CD14-positive monocyte (primary cell): ENCODE results near the gene WDR91. TPM values are rescaled to one million over a fixed set of nuclear protein-coding genes. Genes with fewer than 3 reads are reported as not detected.
"Not testable (repeated sequence)": the region's sequence is repeated elsewhere in the genome, so short reads cannot be mapped to it uniquely, and the experiment has no call there.

Experiments
- DNase-seq, 3 donors: peaks; one replicate each; pipeline ENCODE4 v3.0.0-alpha.2; 2011 to 2022
- H2AFZ ChIP-seq: 2 replicates; pipeline ENCODE4 v1.6.0; 2012; ENCODE audit warnings: mild to moderate bottlenecking, low read depth, low read length, inconsistent platforms; ENCODE audit not compliant: insufficient read depth, poor library complexity, severe bottlenecking
- H3K27ac ChIP-seq, 2 donors: 1 replicate in 1 of 2; 2 replicates in 1 of 2; pipeline ENCODE4 v1.5.1; 2012 to 2013; ENCODE audit warnings: low read length in 2 of 2, control low read depth in 1 of 2, inconsistent platforms in 1 of 2, low read depth in 1 of 2, mild to moderate bottlenecking in 1 of 2
- H3K27me3 ChIP-seq, 2 donors: one replicate each; pipeline versions ENCODE4 v1.6.0 to v1.6.1; 2011 to 2013; ENCODE audit warnings: low read length in 2 of 2; ENCODE audit not compliant: control insufficient read depth in 2 of 2, insufficient read depth in 2 of 2
- H3K36me3 ChIP-seq, 2 donors: replicated peaks in 1 of 2; 1 replicate in 1 of 2; 2 replicates in 1 of 2; pipeline versions ENCODE4 v1.5.1 to v1.6.1; 2012 to 2013; ENCODE audit warnings: low read length in 2 of 2, control low read depth in 1 of 2, inconsistent platforms in 1 of 2, mild to moderate bottlenecking in 1 of 2; ENCODE audit not compliant: insufficient read depth in 2 of 2, control insufficient read depth in 1 of 2
- H3K4me1 ChIP-seq, 2 donors: 1 replicate in 1 of 2; 2 replicates in 1 of 2; pipeline versions ENCODE4 v1.5.1 to v1.6.1; 2012 to 2013; ENCODE audit warnings: low read length in 2 of 2, control low read depth in 1 of 2, inconsistent platforms in 1 of 2, mild to moderate bottlenecking in 1 of 2, moderate library complexity in 1 of 2; ENCODE audit not compliant: insufficient read depth in 2 of 2, control insufficient read depth in 1 of 2
- H3K4me2 ChIP-seq: replicated peaks from 2 replicates; pipeline ENCODE3; 2012; ENCODE audit warnings: low read length, moderate library complexity, mild to moderate bottlenecking; ENCODE audit not compliant: poor library complexity, severe bottlenecking; ENCODE audit errors: extremely low read depth
- H3K4me3 ChIP-seq, 3 experiments: fragments of 200-600 bp in 1 of 3; sonication (generic) in 1 of 3; replicated peaks in 1 of 3; 1 replicate in 2 of 3; 2 replicates in 1 of 3; pipeline ENCODE4 v1.5.1; 2011 to 2013; ENCODE audit warnings: low read length in 3 of 3, mild to moderate bottlenecking in 3 of 3, control low read depth in 2 of 3, low read depth in 2 of 3, inconsistent platforms in 1 of 3, moderate library complexity in 1 of 3
- H3K79me2 ChIP-seq: 2 replicates; pipeline ENCODE4 v1.6.0; 2012; ENCODE audit warnings: mild to moderate bottlenecking, control low read depth, inconsistent platforms, low read length, moderate library complexity; ENCODE audit not compliant: insufficient read depth
- H3K9ac ChIP-seq: 2 replicates; pipeline ENCODE4 v1.6.0; 2017; ENCODE audit warnings: low read length, mild to moderate bottlenecking; ENCODE audit not compliant: insufficient read depth, poor library complexity, severe bottlenecking
- H3K9me3 ChIP-seq, 2 donors: replicated peaks in 1 of 2; 1 replicate in 1 of 2; 2 replicates in 1 of 2; pipeline versions ENCODE4 v1.5.1 to v1.6.1; 2012 to 2013; ENCODE audit warnings: low read length in 2 of 2, control low read depth in 1 of 2; ENCODE audit not compliant: control insufficient read depth in 1 of 2, insufficient read depth in 1 of 2
- H4K20me1 ChIP-seq: 2 replicates; pipeline ENCODE4 v1.6.0; 2012; ENCODE audit warnings: mild to moderate bottlenecking, low read length, control low read depth, moderate library complexity; ENCODE audit not compliant: insufficient read depth
- H3K27ac Mint-ChIP-seq, 7 donors: one replicate each; pipeline ENCODE4 v1.8.0; 2020; ENCODE audit warnings: mild to moderate bottlenecking in 7 of 7, mixed read lengths in 7 of 7, moderate library complexity in 6 of 7, inconsistent platforms in 2 of 7
- H3K27me3 Mint-ChIP-seq, 3 donors: one replicate each; pipeline ENCODE4 v1.8.0; 2021 to 2022; ENCODE audit warnings: low read depth in 3 of 3, mild to moderate bottlenecking in 3 of 3, mixed read lengths in 3 of 3, moderate library complexity in 3 of 3, inconsistent platforms in 1 of 3
- H3K36me3 Mint-ChIP-seq, 2 donors: one replicate each; pipeline ENCODE4 v1.8.0; 2020; ENCODE audit warnings: mixed read lengths in 2 of 2, inconsistent platforms in 1 of 2, mild to moderate bottlenecking in 1 of 2
- H3K4me1 Mint-ChIP-seq: one replicate; pipeline ENCODE4 v1.8.0; 2020; ENCODE audit warnings: mild to moderate bottlenecking, mixed read lengths
- H3K4me3 Mint-ChIP-seq, 2 donors: one replicate each; pipeline ENCODE4 v1.8.0; 2020; ENCODE audit warnings: mild to moderate bottlenecking in 2 of 2, mixed read lengths in 2 of 2, moderate library complexity in 1 of 2
- H3K9me3 Mint-ChIP-seq, 7 donors: one replicate each; pipeline ENCODE4 v1.8.0; 2020 to 2022; ENCODE audit warnings: mixed read lengths in 7 of 7, mild to moderate bottlenecking in 6 of 7, moderate library complexity in 6 of 7, inconsistent platforms in 2 of 7
- WGBS: methylation state at CpG from one replicate; pipeline ENCODE4 v1.1.5; 2013; ENCODE audit warnings: missing lambda C conversion rate; ENCODE audit not compliant: insufficient coverage; 5-methylcytosine and 5-hydroxymethylcytosine counted together
- intact Hi-C, 2 donors: fragments of 100-400 bp; cut with micrococcal nuclease; formaldehyde crosslinking; loops; one replicate each; pipeline versions ENCODE4 v1.15.0 to v1.15.1; 2023
- polyA plus RNA-seq, 3 donors: library from polyadenylated mRNA; depleted of rRNA in 1 of 3; unstranded in 2 of 3; stranded (reverse) in 1 of 3; fragments of 300-500 nt in 2 of 3; fragments of >200 nt in 1 of 3; fragmentation: Illumina TruSeq in 2 of 3; gene quantifications; 1 replicate in 2 of 3; 2 replicates in 1 of 3; pipeline ENCODE4 v1.2.3, GENCODE V29; 2012 to 2021
- TF ChIP-seq, protein P1 (sequence below): fragments of 200-600 bp; IDR thresholded peaks from one replicate; pipeline ENCODE4 v1.8.0; 2022; ENCODE audit warnings: antibody characterized with exemption, mild to moderate bottlenecking

The WDR91 gene
- polyA plus RNA-seq, 3 donors: 2.5 to 35.0 (median 3.9) TPM

DNA sequence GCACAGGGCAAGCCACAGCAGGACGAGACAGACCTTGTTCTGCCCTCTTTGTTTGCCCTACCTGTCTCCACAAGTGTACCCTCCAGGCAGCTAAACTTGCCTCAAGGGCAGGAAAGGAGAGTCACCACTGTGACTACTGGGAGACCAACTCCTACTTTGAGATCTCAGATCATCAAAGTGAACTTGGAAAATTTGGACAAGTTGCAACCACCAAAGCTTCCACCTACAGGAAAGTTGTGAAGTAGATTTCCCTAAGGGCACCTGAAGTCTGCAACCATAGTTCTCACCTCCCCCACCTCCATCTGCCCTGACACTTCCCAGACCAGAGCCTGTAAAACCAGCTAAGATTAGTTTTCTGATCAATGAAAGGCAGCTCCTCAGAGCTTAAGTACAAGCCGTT is 2.5 kb upstream of the WDR91 start:
- no peaks in the 10 kb centered on the region for H3K27me3 ChIP-seq
- no peaks in the 10 kb centered on the region for H3K36me3 ChIP-seq
- H3K79me2 ChIP-seq: peaks cover 4% of the 10 kb centered on the region
- no peaks in the 10 kb centered on the region for H3K9me3 ChIP-seq
- H3K27ac ChIP-seq: no peak overlapping the region
- no peak overlapping the region for H3K4me2 ChIP-seq
- intact Hi-C loops: loop anchor here (5.0 kb wide), 2 partner anchors 42 to 67 kb away; partner anchors contain the start of genes CYREN (in 1 of the 2) and TMEM140 (in 1 of the 2)
- Mint-ChIP-seq H3K27ac (no peak overlapping the region), H3K36me3 (no peaks in the 10 kb centered on the region), H3K4me1 (peaks cover 24% of the 10 kb centered on the region), H3K27me3 (peaks cover 1 to 7% (median 3%) of the 10 kb centered on the region in 3 donors), H3K9me3 (no peaks in the 10 kb centered on the region), H3K4me3 (no peak overlapping the region)
- no peaks in the 10 kb centered on the region for H4K20me1 ChIP-seq
- no peak overlapping the region for H2AFZ ChIP-seq
- no peak overlapping the region for H3K9ac ChIP-seq
- DNase-seq: no peak
- WGBS: 88% methylated on average over 2 of the region's 2 CpGs
- no peak overlapping the region for H3K4me3 ChIP-seq
- TF ChIP-seq, protein P1, sequence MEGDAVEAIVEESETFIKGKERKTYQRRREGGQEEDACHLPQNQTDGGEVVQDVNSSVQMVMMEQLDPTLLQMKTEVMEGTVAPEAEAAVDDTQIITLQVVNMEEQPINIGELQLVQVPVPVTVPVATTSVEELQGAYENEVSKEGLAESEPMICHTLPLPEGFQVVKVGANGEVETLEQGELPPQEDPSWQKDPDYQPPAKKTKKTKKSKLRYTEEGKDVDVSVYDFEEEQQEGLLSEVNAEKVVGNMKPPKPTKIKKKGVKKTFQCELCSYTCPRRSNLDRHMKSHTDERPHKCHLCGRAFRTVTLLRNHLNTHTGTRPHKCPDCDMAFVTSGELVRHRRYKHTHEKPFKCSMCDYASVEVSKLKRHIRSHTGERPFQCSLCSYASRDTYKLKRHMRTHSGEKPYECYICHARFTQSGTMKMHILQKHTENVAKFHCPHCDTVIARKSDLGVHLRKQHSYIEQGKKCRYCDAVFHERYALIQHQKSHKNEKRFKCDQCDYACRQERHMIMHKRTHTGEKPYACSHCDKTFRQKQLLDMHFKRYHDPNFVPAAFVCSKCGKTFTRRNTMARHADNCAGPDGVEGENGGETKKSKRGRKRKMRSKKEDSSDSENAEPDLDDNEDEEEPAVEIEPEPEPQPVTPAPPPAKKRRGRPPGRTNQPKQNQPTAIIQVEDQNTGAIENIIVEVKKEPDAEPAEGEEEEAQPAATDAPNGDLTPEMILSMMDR: no peak
- peaks cover 22 to 26% of the 10 kb centered on the region in 2 donors for H3K4me1 ChIP-seq

DNA sequence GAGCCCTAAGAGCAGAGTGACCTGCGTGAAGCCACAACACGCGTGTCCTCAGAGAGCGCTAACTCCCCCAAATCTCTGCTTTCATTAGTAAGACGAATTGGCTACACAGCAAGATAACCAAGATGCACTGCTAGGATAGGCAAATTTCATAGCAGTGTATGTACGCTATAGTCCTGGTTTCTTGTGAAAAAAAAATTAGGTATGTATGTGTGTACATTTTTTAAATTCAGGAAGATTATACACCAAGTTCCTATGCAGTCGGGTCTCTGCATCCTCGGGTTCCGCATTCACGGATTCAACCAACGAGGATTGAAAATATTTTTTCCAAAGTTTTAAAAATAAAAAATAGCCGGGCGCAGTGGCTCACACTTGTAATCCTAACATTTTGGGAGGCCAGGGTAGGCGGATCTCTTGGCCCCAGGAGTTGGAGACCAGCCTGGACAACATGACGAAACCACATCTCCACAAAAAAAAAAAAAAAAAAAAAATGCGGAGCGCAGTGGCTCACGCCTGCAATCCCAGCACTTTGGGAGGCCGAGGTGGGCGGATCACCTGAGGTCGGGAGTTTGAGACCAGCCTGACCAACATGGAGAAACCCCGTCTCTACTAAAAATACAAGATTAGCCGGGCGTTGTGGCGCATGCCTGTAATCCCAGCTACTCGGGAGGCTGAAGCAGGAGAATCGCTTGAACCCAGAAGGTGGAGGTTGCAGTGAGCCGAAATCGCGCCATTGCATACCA is 790 bp upstream of the WDR91 start:
- H3K9me3 Mint-ChIP-seq, H3K9me3 ChIP-seq, H4K20me1 ChIP-seq, H3K36me3 ChIP-seq, H3K27me3 Mint-ChIP-seq, H3K27me3 ChIP-seq, DNase-seq, H3K79me2 ChIP-seq: not testable (repeated sequence)
- WGBS: 80% methylated on average over 5 of the region's 30 CpGs
- H3K27ac Mint-ChIP-seq: peak overlapping the region; percentile 83 to 94 (median 90)
- H3K36me3 Mint-ChIP-seq: peaks cover 6 to 12% of the 10 kb centered on the region in 2 donors
- Histone ChIP-seq H3K9ac (peak overlapping the region; percentile 97), H3K4me3 (peak overlapping the region; percentile 71 to 89 (median 80)), H2AFZ (peak overlapping the region; percentile 89), H3K4me1 (peaks cover 39 to 43% of the 10 kb centered on the region in 2 donors), H3K4me2 (peak overlapping the region; percentile 89), H3K27ac (peak overlapping the region; percentile 42 to 94)
- peak overlapping the region; percentile 93 to 94 for H3K4me3 Mint-ChIP-seq
- intact Hi-C loops: loop anchor here (5.0 kb wide), 2 partner anchors 40 to 65 kb away; partner anchors contain the start of genes CYREN (in 1 of the 2) and TMEM140 (in 1 of the 2)
- H3K4me1 Mint-ChIP-seq: peaks cover 39% of the 10 kb centered on the region
